ENCODE results near the gene C10orf53.

C10orf53 gene

DNA sequence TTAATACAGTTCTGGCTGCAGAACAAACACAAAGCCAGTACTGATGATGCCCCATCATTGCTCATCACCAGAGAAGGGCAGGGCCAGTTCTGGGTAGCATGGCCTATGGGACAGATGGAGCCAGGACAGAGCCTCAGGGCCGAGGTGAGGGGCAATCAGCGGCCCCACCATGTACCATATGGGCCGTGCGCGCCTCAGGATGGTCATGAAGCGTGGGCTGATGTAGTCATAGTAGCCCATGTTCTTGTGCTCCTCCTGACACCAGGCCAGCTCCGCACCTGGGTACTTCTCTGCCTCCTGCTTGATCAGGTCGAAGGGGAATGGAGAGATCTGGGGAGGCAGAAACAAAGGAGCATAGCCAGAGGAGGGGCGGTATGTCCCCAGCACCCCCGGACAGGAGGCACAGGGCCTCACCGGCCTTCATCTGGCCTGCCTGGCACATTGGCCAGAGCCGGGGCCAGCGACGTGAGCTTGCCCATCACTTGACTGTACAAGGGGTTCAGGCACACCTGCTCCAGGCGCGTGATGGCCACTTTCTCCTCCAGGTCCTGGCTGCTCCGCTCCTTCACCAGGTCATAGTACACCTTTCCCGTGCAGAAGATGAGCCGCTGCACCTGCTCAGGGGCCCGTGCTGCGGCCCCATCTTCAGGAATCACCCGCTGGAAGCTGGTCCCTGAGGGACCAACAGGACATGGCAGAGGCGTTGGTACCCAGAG, 56.6 kb downstream of the C10orf53 start:
- no peak for DNase-seq (ENCODE audit: low read depth)
- no peak for TF ChIP-seq CTCF (conservative IDR thresholded peaks at IDR 0.05; ENCODE audit: control insufficient read depth, insufficient read depth, low read depth, low read length)
- H3K4me3 ChIP-seq (ENCODE audit: control insufficient read depth, low read depth, low read length) = no peak overlapping the region

GRCh38 chr10:49736564-49737113, 57.2 kb downstream of the C10orf53 start:
- no peak for DNase-seq (ENCODE audit: low read depth)
- no peak for TF ChIP-seq CTCF (conservative IDR thresholded peaks at IDR 0.05; ENCODE audit: control insufficient read depth, insufficient read depth, low read depth, low read length)
- H3K4me3 ChIP-seq (ENCODE audit: control insufficient read depth, low read depth, low read length) = no peak overlapping the region

- H3K4me3 ChIP-seq (ENCODE audit: control insufficient read depth, low read depth, low read length) = no peak overlapping the region
- no peak for TF ChIP-seq CTCF (conservative IDR thresholded peaks at IDR 0.05; ENCODE audit: control insufficient read depth, insufficient read depth, low read depth, low read length)
- no peak for DNase-seq (ENCODE audit: low read depth)
Measured at GRCh38 chr10:49737474-49738201, 58.2 kb downstream of the C10orf53 start.

DNA sequence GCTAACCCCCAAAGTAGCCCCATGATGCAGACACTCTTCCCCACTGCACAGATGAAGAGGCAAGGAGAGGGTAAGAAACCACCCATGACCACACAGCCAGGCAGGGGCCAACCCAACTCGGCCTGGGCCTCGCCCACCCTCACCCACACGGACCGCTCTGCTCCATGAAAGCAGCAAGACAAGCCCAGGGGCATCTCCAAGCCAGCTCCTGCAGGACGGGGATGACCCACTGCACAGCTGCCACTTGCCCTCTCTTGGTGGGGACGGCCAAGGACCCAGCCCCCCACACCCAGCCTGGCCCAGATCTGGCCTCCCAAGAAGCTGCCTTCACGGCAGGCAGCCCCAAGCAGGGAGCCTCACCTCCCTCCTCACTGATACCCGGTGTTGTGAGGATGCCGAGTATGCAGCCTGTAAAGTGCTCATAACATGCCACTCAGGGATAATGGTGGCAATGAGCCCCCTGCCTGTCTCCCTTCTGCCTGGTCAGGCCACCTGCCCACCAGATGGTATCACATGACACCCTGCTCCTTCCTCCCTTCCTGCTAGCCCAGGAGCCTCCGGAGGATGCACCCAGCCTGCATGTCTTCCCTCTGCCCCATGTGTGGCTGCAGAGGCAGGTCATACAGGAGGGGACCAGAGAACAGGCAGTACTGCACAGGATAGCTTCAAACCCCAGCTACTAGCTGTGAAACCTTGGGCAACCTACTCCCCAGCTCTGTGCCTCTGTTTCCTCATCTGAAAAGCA, 59.3 kb downstream of the C10orf53 start:
- no peak for TF ChIP-seq CTCF (conservative IDR thresholded peaks at IDR 0.05; ENCODE audit: control insufficient read depth, insufficient read depth, low read depth, low read length)
- DNase-seq (ENCODE audit: low read depth) = no peak
- no peak overlapping the region for H3K4me3 ChIP-seq (ENCODE audit: control insufficient read depth, low read depth, low read length)

DNA sequence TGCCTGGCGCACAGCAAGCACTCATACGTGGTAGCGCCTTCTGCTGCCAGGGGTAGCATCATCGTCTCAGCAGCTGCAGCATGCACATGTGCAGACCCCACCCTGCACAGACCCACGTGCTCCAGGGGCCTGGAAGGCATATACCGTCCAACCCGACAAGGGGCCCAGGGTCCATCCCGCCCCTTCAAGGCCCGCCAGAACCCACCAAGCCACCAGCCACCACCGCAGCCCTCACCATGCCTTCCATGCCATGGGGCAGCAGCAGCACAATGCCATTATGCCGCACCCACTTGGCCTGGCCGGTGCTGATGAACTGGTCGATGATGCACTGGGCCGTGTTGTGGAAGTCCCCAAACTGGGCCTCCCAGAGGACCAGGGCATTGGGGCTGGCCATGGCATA, 60.0 kb downstream of the C10orf53 start:
- no peak for TF ChIP-seq CTCF (conservative IDR thresholded peaks at IDR 0.05; ENCODE audit: control insufficient read depth, insufficient read depth, low read depth, low read length)
- DNase-seq (ENCODE audit: low read depth) = no peak
- H3K4me3 ChIP-seq (ENCODE audit: control insufficient read depth, low read depth, low read length) = no peak overlapping the region

DNA sequence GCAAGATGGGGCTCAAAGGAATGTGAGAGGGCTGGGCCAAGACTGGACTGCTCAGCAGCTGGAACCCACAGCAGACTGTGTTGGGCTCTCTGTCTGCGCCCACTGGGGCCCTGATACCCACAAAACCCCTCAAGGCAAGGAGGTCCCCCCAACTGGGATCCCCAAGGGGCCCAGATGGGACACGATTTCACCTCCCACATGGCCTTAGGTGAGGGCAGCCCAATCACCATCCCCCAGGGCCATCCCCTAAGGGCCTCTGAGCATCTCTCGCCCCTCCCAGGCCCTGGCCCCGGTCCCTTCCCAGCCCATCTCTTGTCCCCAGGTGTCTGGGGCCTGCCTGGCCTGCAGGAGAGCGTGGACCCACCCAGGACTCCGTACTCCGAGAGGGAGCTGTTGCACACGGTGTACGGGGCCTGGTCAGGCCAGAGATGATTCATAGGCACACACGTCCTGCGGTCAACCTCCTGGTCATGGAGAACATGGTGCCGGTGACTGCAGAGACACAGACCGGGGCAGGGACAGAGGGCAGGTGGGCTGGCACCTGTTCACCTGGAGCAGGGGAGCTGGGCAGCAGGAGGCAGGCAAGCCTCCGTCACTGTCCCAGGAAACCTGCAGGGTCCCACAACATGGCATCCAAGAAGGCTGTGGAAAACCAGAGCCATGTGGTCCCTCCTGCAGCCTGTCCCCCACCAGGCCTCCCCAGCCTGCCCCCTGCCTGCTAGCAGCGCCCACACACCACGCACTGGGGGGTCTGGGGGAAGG, 61.1 kb downstream of the C10orf53 start:
- no peak for DNase-seq (ENCODE audit: low read depth)
- no peak overlapping the region for H3K4me3 ChIP-seq (ENCODE audit: control insufficient read depth, low read depth, low read length)
- TF ChIP-seq CTCF (conservative IDR thresholded peaks at IDR 0.05; ENCODE audit: control insufficient read depth, insufficient read depth, low read depth, low read length) = no peak
